Measurements from ENCODE around the gene RBM24.

The RBM24 gene

GRCh38 chr6:17331238-17331637, 50.1 kb downstream of the RBM24 start:
- POLR2A ChIA-PET = no interaction called here

GRCh38 chr6:17334265-17334664, 53.1 kb downstream of the RBM24 start:
- TF ChIP-seq FOXK2 (IDR thresholded peaks at IDR 0.05) = no peak
- TF ChIP-seq FOXA1 (IDR thresholded peaks at IDR 0.05) = no peak
- no peak for TF ChIP-seq BHLHE40 (IDR thresholded peaks at IDR 0.05; ENCODE audit: borderline replicate concordance)
- no peak for TF ChIP-seq SP1 (IDR thresholded peaks at IDR 0.05)
- TF ChIP-seq FOXM1 (IDR thresholded peaks at IDR 0.05; ENCODE audit: borderline replicate concordance) = no peak
- TF ChIP-seq NFRKB (IDR thresholded peaks at IDR 0.05) = no peak
- no peak for TF ChIP-seq LEF1 (IDR thresholded peaks at IDR 0.05; ENCODE audit: borderline replicate concordance)
- no peak for TF ChIP-seq HDGF (IDR thresholded peaks at IDR 0.05; ENCODE audit: borderline replicate concordance)
- TF ChIP-seq ZNF384 (IDR thresholded peaks at IDR 0.05) = no peak
- no peak for TF ChIP-seq ARNT (IDR thresholded peaks at IDR 0.05)
- TF ChIP-seq SUZ12 (IDR thresholded peaks at IDR 0.05) = no peak
- TF ChIP-seq TARDBP (IDR thresholded peaks at IDR 0.05) = no peak
- TF ChIP-seq, protein P1, sequence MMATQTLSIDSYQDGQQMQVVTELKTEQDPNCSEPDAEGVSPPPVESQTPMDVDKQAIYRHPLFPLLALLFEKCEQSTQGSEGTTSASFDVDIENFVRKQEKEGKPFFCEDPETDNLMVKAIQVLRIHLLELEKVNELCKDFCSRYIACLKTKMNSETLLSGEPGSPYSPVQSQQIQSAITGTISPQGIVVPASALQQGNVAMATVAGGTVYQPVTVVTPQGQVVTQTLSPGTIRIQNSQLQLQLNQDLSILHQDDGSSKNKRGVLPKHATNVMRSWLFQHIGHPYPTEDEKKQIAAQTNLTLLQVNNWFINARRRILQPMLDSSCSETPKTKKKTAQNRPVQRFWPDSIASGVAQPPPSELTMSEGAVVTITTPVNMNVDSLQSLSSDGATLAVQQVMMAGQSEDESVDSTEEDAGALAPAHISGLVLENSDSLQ (IDR thresholded peaks at IDR 0.05) = no peak
- no peak for TF ChIP-seq ELF4 (IDR thresholded peaks at IDR 0.05)
- TF ChIP-seq L3MBTL2 (conservative IDR thresholded peaks at IDR 0.05) = no peak
- no peak for TF ChIP-seq CTBP1 (IDR thresholded peaks at IDR 0.05; ENCODE audit: borderline replicate concordance)
- ChIA-PET POLR2A (no interaction called here), CTCF (no interaction called here)
- DNase-seq (ENCODE audit: extremely low spot score) = no peak

More at GRCh38 chr6:17331238-17331637, 50.1 kb downstream of the RBM24 start:
- TF ChIP-seq TARDBP (IDR thresholded peaks at IDR 0.05) (no peak), BHLHE40 (IDR thresholded peaks at IDR 0.05; ENCODE audit: borderline replicate concordance) (no peak), FOXK2 (IDR thresholded peaks at IDR 0.05) (no peak), LEF1 (IDR thresholded peaks at IDR 0.05; ENCODE audit: borderline replicate concordance) (no peak), L3MBTL2 (conservative IDR thresholded peaks at IDR 0.05) (no peak), NFRKB (IDR thresholded peaks at IDR 0.05) (no peak)
- CTCF ChIA-PET = no interaction called here
- DNase-seq (ENCODE audit: extremely low spot score) = no peak

DNA sequence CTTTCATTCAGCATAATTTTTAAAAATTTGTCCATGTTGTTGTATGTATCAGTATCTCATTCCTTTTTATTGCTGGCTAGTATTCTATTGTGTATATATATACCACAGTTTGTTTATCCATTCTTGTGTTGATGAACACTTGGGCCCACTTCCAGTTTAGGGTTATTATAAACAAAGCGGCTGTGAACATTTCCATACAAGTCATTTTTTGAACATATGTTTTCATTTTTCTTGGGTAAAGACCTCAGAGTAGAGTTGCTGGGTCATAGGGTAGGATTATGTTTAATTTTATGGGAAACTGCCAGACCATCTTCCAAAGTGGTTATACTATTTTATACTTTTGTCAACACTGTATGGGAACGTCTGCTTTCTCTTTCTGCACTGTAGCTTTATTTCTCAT, 55.3 kb downstream of the RBM24 start:
- DNase-seq (ENCODE audit: extremely low spot score) = no peak
- TF ChIP-seq FOXK2 (IDR thresholded peaks at IDR 0.05) (no peak), ELF4 (IDR thresholded peaks at IDR 0.05) (no peak), ARNT (IDR thresholded peaks at IDR 0.05) (no peak), LEF1 (IDR thresholded peaks at IDR 0.05; ENCODE audit: borderline replicate concordance) (no peak), BHLHE40 (IDR thresholded peaks at IDR 0.05; ENCODE audit: borderline replicate concordance) (no peak), HDGF (IDR thresholded peaks at IDR 0.05; ENCODE audit: borderline replicate concordance) (no peak), SP1 (IDR thresholded peaks at IDR 0.05) (no peak), NFRKB (IDR thresholded peaks at IDR 0.05) (no peak), FOXA1 (IDR thresholded peaks at IDR 0.05) (no peak), FOXM1 (IDR thresholded peaks at IDR 0.05; ENCODE audit: borderline replicate concordance) (no peak), CTBP1 (IDR thresholded peaks at IDR 0.05; ENCODE audit: borderline replicate concordance) (no peak), ZNF384 (IDR thresholded peaks at IDR 0.05) (no peak), L3MBTL2 (conservative IDR thresholded peaks at IDR 0.05) (no peak), TARDBP (IDR thresholded peaks at IDR 0.05) (no peak), SUZ12 (IDR thresholded peaks at IDR 0.05) (no peak)
- TF ChIP-seq, protein P1 (IDR thresholded peaks at IDR 0.05) = no peak
- POLR2A ChIA-PET = no interaction called here
- CTCF ChIA-PET = interaction anchor here (0.7 kb wide), 1 partner anchor 1830 kb away, joined by 3 read pairs; no protein-coding TSS in a partner anchor

DNA sequence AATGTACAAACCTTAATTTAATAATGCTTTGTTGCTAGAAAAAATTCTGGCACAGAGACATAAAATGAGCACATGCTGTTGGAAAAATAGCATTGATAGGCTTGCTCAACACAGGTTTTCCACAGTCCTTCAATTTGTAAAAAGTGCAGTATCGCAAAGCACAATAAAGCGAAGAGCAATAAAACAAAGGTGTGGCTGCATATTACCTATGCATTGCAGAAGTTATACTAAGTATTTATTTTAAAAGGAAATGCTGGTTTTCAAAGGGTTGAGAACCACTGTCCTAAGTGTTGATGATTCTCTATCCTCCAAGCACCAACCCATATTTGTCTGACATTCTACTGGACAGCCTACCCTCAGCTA, 58.1 kb downstream of the RBM24 start:
- POLR2A ChIA-PET = interaction anchor here (0.6 kb wide), 1 partner anchor 30 kb away, joined by 3 read pairs; no protein-coding TSS in a partner anchor
- no peak for DNase-seq (ENCODE audit: extremely low spot score)
- TF ChIP-seq FOXK2 (IDR thresholded peaks at IDR 0.05) (no peak), NFRKB (IDR thresholded peaks at IDR 0.05) (no peak), SUZ12 (IDR thresholded peaks at IDR 0.05) (no peak), ZNF384 (IDR thresholded peaks at IDR 0.05) (no peak), TARDBP (IDR thresholded peaks at IDR 0.05) (no peak), ELF4 (IDR thresholded peaks at IDR 0.05) (no peak), LEF1 (IDR thresholded peaks at IDR 0.05; ENCODE audit: borderline replicate concordance) (no peak), BHLHE40 (IDR thresholded peaks at IDR 0.05; ENCODE audit: borderline replicate concordance) (no peak), L3MBTL2 (conservative IDR thresholded peaks at IDR 0.05) (no peak), HDGF (IDR thresholded peaks at IDR 0.05; ENCODE audit: borderline replicate concordance) (no peak)
- TF ChIP-seq, protein P1 (IDR thresholded peaks at IDR 0.05) = no peak
- CTCF ChIA-PET = no interaction called here

- ChIA-PET CTCF (no interaction called here), POLR2A (no interaction called here)
- no peak for DNase-seq (ENCODE audit: extremely low spot score)
- TF ChIP-seq ZNF384 (IDR thresholded peaks at IDR 0.05) (no peak), ELF4 (IDR thresholded peaks at IDR 0.05) (no peak), L3MBTL2 (conservative IDR thresholded peaks at IDR 0.05) (no peak), CTBP1 (IDR thresholded peaks at IDR 0.05; ENCODE audit: borderline replicate concordance) (no peak), HDGF (IDR thresholded peaks at IDR 0.05; ENCODE audit: borderline replicate concordance) (no peak), SUZ12 (IDR thresholded peaks at IDR 0.05) (no peak), SP1 (IDR thresholded peaks at IDR 0.05) (no peak), LEF1 (IDR thresholded peaks at IDR 0.05; ENCODE audit: borderline replicate concordance) (no peak), FOXK2 (IDR thresholded peaks at IDR 0.05) (no peak), FOXM1 (IDR thresholded peaks at IDR 0.05; ENCODE audit: borderline replicate concordance) (no peak)
- TF ChIP-seq, protein P1 (IDR thresholded peaks at IDR 0.05) = no peak
Observed at GRCh38 chr6:17341117-17341805, 60.1 kb downstream of the RBM24 start.

All from HEK293T (cell line).